Kidney (tissue), 14 donors: ENCODE measurements around the gene CARHSP1. TPM values are rescaled to one million over a fixed set of nuclear protein-coding genes. Genes with fewer than 3 reads are reported as not detected.
"Not testable (repeated sequence)": the region's sequence is repeated elsewhere in the genome, so short reads cannot be mapped to it uniquely, and the experiment has no call there.

Experiments used
- DNase-seq, 5 donors: peaks; one replicate each; pipeline ENCODE4 v3.0.0-alpha.2; 2013 to 2020
- FAIRE-seq: peaks from 2 replicates; lab custom pipeline; 2012; peaks lifted over from hg19 to GRCh38; lab: Jason Lieb, UNC
- H3K27ac ChIP-seq, 2 donors: one replicate each; pipeline ENCODE4 v1.7.0; 2013; ENCODE audit warnings: low read depth in 2 of 2, low read length in 2 of 2, inconsistent platforms in 1 of 2
- H3K27me3 ChIP-seq: one replicate; pipeline ENCODE4 v1.7.1; 2013; ENCODE audit warnings: low read length, inconsistent platforms; ENCODE audit not compliant: control insufficient read depth, insufficient read depth
- H3K36me3 ChIP-seq, 3 donors: one replicate each; pipeline versions ENCODE4 v1.7.0 to v1.7.1; 2013; ENCODE audit warnings: low read length in 3 of 3, control low read depth in 1 of 3, inconsistent platforms in 1 of 3; ENCODE audit not compliant: insufficient read depth in 3 of 3, control insufficient read depth in 2 of 3
- H3K4me1 ChIP-seq, 3 donors: one replicate each; pipeline versions ENCODE4 v1.7.0 to v1.7.1; 2013; ENCODE audit warnings: low read length in 3 of 3, inconsistent platforms in 1 of 3, low read depth in 1 of 3; ENCODE audit not compliant: control insufficient read depth in 2 of 3, insufficient read depth in 2 of 3
- H3K4me3 ChIP-seq, 3 donors: one replicate each; pipeline versions ENCODE4 v1.7.0 to v1.8.1; 2013; ENCODE audit warnings: low read length in 3 of 3, control low read depth in 1 of 3, inconsistent platforms in 1 of 3
- H3K9ac ChIP-seq, 3 donors: one replicate each; pipeline versions ENCODE4 v1.7.0 to v1.7.1; 2013; ENCODE audit warnings: low read length in 3 of 3, control low read depth in 1 of 3, inconsistent platforms in 1 of 3
- H3K9me3 ChIP-seq, 3 donors: one replicate each; pipeline versions ENCODE4 v1.7.0 to v1.7.1; 2013; ENCODE audit warnings: low read length in 3 of 3, control low read depth in 1 of 3, inconsistent platforms in 1 of 3; ENCODE audit not compliant: control insufficient read depth in 2 of 3, insufficient read depth in 1 of 3
- intact Hi-C: fragments of 100-400 bp; cut with DNase I; formaldehyde crosslinking; loops from one replicate; pipeline ENCODE4 v1.11.1; 2022
- polyA plus RNA-seq: library from polyadenylated mRNA; stranded (reverse); fragments of 350-450 nt; fragmentation: Illumina TruSeq; extraction: RNeasy Lipid Tissue Mini Kit (QIAGEN cat#74804); gene quantifications from one replicate; pipeline ENCODE4 v1.2.3, GENCODE V29; 2014; ENCODE audit warnings: low read depth, low replicate concordance; ENCODE audit not compliant: insufficient read depth
- total RNA-seq: library from RNA; stranded (reverse); fragmentation: NEBNext Ultra II Directional; extraction: Animal tissue kit (Norgen Biotek cat#: 25700); gene quantifications from one replicate; pipeline ENCODE4 v1.2.1, GENCODE V29; 2021
- TF ChIP-seq, protein P1 (sequence below): IDR thresholded peaks from 3 replicates; pipeline ENCODE4 v1.5.1; 2012; ENCODE audit warnings: mild to moderate bottlenecking, moderate library complexity, borderline replicate concordance; ENCODE audit not compliant: insufficient read depth; ENCODE audit errors: extremely low read depth
- donor health status: control.
- donor health status: control.
- donor health status: control.
- donor health status: control.
- donor health status: control.
- donor health status: DM: yes; HTN: yes; CAD: no.
- donor health status: Normal renal cell carcinoma (clear cell type).

The CARHSP1 gene
- total and polyA plus RNA-seq, 2 donors from 2014 or later = 130 to 134 TPM

DNA sequence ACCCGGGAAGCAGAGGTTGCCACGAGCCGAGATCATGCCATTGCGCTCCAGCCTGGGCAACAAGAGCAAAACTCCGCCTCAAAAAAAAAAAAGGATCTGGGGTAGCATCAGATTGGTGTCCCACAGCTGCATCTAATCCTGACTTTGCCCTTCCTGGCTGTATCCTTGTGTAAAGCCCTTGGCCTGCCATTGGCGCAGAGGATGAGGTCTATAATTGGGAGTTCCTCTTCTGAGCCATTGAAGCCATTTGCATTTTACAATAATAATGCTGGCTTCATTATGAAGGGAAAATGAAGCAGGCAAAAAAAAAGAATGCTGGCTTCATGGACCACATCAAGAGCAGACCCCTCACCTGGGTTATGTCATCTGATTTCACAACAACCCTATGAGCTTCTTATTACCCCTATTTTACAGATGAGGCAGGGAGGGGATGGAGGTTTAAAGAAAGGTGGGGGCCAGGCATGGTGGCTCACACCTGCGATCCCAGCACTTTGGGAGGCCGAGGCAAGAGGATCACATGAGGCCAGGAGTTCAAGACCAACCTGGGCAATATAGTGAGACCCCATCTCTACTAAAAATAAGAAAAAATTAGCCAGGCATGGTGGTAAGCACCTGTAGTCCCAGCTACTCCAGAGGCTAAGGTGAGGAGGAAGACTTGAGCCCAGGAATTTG lies 12.2 kb upstream of the CARHSP1 start:
- Histone ChIP-seq H3K27me3 (no peaks in the 10 kb centered on the region), H3K36me3 (no peaks in the 10 kb centered on the region), H3K27ac (no peak overlapping the region), H3K4me1 (peaks cover 0 to 4% (median 0%) of the 10 kb centered on the region in 3 donors), H3K9ac (no peak overlapping the region), H3K4me3 (no peak overlapping the region), H3K9me3 (no peaks in the 10 kb centered on the region)
- TF ChIP-seq, protein P1, sequence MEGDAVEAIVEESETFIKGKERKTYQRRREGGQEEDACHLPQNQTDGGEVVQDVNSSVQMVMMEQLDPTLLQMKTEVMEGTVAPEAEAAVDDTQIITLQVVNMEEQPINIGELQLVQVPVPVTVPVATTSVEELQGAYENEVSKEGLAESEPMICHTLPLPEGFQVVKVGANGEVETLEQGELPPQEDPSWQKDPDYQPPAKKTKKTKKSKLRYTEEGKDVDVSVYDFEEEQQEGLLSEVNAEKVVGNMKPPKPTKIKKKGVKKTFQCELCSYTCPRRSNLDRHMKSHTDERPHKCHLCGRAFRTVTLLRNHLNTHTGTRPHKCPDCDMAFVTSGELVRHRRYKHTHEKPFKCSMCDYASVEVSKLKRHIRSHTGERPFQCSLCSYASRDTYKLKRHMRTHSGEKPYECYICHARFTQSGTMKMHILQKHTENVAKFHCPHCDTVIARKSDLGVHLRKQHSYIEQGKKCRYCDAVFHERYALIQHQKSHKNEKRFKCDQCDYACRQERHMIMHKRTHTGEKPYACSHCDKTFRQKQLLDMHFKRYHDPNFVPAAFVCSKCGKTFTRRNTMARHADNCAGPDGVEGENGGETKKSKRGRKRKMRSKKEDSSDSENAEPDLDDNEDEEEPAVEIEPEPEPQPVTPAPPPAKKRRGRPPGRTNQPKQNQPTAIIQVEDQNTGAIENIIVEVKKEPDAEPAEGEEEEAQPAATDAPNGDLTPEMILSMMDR = no peak
- FAIRE-seq = no peak
- intact Hi-C loops = loop anchor here (5.0 to 10.0 kb wide), 2 partner anchors 76 to 224 kb away; no protein-coding TSS in a partner anchor
- DNase-seq = peak in 1 of 5 donors; percentile 14

DNA sequence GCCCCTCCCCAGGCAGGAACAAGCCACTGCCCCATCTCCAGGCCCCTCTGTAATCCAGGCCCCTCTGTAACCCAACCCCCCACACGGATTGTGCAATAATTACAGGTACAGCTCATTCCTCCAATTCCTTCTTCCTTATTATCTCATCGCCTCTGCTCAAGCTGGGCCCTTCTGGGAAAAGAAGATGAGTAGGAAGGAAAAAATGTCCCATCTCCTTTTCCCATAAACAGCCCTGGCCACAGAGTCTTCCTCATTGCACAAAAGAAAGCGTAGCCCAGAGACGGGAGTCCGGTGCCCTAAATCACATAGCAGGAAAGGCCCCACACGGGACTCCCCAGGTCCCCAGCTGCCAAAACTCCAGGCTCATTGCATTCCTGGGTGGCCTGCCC lies 9.7 kb upstream of the CARHSP1 start:
- H3K27ac ChIP-seq = no peak overlapping the region
- intact Hi-C loops = no loop called here
- FAIRE-seq (no peak), DNase-seq (peak in 1 of 5 donors; percentile 57)
- H3K4me3 ChIP-seq = no peak overlapping the region
- H3K9me3 ChIP-seq = no peaks in the 10 kb centered on the region
- H3K27me3 ChIP-seq = no peaks in the 10 kb centered on the region
- TF ChIP-seq, protein P1 = no peak
- no peaks in the 10 kb centered on the region for H3K36me3 ChIP-seq
- no peak overlapping the region for H3K9ac ChIP-seq
- no peaks in the 10 kb centered on the region for H3K4me1 ChIP-seq

DNA sequence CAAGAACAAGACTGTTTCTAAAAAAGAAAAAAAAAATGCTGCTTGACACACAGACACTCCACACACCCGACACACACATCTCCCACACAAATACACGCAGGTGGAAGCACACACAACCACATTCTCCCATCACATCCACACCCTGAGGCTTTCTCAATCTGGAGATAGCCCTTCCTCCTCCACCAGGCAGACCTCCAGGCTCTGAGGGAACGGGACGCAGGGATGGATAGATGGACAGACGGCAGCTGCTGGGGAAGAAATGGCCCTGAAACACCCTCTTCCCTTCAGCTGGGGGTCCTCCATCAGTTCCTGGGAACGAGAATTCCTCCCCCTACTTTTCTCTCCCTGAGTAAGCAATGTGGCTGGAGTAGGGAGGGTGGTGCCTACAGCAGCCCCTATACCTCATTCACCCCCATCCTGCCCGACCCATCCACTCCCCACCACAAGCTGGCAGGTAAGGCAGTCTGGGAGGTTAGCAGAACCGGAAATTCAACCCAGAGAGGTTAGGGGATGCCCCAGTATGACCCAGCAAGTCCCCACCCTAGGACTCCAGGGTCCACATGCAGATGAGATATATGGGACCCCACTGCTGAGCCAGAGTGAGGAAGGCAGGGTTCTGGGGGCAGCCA lies 9.2 kb upstream of the CARHSP1 start:
- Histone ChIP-seq H3K4me3 (no peak overlapping the region), H3K9me3 (no peaks in the 10 kb centered on the region), H3K27ac (no peak overlapping the region), H3K27me3 (no peaks in the 10 kb centered on the region), H3K4me1 (no peaks in the 10 kb centered on the region), H3K36me3 (no peaks in the 10 kb centered on the region), H3K9ac (no peak overlapping the region)
- intact Hi-C loops = no loop called here
- DNase-seq (no peak), FAIRE-seq (no peak)
- TF ChIP-seq, protein P1 = no peak

DNA sequence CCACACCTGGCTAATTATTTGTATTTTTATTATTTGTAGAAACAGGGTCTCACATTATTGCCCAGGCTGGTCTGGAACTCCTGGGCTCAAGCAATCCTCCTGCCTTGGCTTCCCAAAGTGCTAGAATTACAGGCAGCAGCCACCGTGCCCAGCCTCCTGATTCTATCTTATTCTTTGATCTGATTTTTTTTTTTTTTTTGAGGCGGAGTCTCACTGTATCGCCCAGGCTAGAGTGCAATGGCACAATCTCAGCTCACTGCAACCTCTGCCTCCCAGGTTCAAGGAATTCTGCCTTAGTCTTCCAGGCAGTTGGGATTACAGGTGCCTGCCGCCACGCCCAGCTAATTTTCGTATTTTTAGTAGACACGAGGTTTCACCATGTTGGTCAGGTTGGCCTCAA lies 6.5 kb upstream of the CARHSP1 start:
- H3K27ac ChIP-seq, H3K9ac ChIP-seq, H3K27me3 ChIP-seq, DNase-seq, H3K4me3 ChIP-seq, H3K4me1 ChIP-seq, FAIRE-seq, intact Hi-C loops, H3K9me3 ChIP-seq, H3K36me3 ChIP-seq: not testable (repeated sequence)
